ENCODE results near the gene GCGR.

The GCGR gene

DNA sequence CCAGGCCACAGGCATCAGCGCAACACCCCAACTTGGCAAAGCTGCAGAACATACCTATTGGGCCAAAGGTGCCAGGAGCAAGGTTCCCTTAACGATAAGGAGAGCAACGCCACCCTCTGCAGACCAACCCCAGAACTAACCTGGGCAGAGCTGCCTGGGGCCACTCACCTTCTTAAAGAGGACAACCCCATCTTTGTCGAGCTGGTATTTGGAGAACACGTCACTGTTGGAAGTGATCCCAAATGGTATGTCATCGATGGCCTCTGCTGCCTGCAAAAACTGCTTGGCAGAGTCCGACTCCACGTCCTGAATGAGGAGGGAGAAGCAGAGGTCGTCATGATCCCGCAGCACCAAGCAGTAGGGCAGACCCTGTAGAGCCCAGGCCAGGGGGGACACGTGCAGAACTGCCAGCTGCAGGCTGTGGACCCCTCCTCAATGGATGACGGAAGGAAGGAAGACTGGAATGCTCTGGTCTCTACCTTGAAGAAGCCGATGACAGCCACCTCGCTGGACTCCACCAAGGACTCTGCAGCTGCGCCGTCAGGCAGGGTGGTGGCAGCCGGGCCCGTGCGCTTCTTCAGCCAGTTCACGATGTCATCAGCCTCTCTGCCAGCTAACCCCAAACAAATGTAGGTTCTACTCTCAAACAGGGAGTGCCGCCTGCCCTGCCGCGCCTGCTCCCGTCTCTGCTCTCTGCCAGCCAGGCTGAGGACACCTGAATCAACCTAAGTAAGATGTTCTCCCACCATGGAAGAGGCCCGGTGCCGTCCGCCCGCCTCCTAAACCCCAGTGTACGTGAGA lies 51.2 kb downstream of the GCGR start:
- no peaks in the 10 kb centered on the region for H3K9me3 ChIP-seq (ENCODE audit: insufficient read depth, low read length, severe bottlenecking)
- DNase-seq (no peak), ATAC-seq (ENCODE audit: insufficient read depth, low read depth) (no peak)
- H3K27me3 ChIP-seq (ENCODE audit: insufficient read depth, low read length, poor library complexity): no peaks in the 10 kb centered on the region
- TF ChIP-seq, protein P1, sequence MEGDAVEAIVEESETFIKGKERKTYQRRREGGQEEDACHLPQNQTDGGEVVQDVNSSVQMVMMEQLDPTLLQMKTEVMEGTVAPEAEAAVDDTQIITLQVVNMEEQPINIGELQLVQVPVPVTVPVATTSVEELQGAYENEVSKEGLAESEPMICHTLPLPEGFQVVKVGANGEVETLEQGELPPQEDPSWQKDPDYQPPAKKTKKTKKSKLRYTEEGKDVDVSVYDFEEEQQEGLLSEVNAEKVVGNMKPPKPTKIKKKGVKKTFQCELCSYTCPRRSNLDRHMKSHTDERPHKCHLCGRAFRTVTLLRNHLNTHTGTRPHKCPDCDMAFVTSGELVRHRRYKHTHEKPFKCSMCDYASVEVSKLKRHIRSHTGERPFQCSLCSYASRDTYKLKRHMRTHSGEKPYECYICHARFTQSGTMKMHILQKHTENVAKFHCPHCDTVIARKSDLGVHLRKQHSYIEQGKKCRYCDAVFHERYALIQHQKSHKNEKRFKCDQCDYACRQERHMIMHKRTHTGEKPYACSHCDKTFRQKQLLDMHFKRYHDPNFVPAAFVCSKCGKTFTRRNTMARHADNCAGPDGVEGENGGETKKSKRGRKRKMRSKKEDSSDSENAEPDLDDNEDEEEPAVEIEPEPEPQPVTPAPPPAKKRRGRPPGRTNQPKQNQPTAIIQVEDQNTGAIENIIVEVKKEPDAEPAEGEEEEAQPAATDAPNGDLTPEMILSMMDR (IDR thresholded peaks at IDR 0.05; ENCODE audit: borderline replicate concordance, extremely low read depth, low read length, poor library complexity, severe bottlenecking): peak; percentile 36
- no peak for TF ChIP-seq EZH2 (IDR thresholded peaks at IDR 0.05; ENCODE audit: borderline replicate concordance, low read depth, low read length, severe bottlenecking)
- H3K79me2 ChIP-seq (ENCODE audit: insufficient read depth, low read length): peaks cover 84% of the 10 kb centered on the region
- H2AFZ ChIP-seq (ENCODE audit: low read depth, low read length): no peak overlapping the region
- peaks cover 84% of the 10 kb centered on the region for H3K36me3 ChIP-seq (ENCODE audit: insufficient read depth, low read length)
- peaks cover 32% of the 10 kb centered on the region for H3K4me1 ChIP-seq (ENCODE audit: insufficient read depth, low read length)
- H3K4me2 ChIP-seq (ENCODE audit: insufficient read depth, low read length): no peak overlapping the region
- no peak overlapping the region for H3K27ac ChIP-seq (ENCODE audit: low read length)
- H4K20me1 ChIP-seq (ENCODE audit: insufficient read depth, low read length): peaks cover 55% of the 10 kb centered on the region
- no peak overlapping the region for H3K9ac ChIP-seq (ENCODE audit: low read depth, low read length)
- H3K4me3 ChIP-seq (ENCODE audit: low read depth in 1 of 2, low read length in 2 of 2): no peak overlapping the region

DNA sequence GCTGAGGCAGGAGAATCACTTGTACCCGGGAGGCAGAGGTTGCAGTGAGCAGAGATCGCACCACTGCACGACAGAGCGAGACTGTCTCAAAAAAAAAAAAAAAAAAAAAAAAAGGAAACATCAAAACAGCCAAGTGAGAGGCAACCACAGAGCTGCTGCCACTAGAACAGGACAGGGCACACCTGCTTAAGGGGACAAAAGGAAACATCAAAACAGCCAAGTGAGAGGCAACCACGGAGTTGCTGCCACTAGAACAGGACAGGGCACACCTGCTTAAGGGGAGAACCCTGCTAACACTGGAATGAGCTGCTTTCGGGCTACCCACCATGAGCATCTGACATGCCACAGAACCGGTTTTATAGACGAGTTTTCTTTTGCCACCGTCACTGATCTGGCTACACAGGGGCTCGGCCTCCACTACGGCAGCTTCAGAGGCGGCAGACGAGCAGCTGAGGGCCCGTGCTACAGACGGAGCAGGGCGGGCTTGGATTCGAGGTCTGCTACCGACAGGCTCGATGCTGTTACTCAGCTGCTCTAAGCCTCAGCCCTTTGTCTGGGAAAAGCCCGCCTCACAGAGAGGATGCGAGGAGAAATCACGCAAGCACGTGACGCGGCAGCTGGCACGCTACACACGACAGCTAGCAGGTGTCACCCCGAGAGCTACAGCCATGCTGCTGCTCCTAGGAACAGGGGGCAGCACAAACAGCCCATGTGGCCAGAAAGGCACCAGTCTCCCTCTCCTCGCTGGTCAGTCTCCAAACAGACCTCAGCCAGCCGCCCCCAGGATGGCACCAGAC lies 54.4 kb downstream of the GCGR start:
- peak overlapping the region; percentile 98 for H3K4me2 ChIP-seq (ENCODE audit: insufficient read depth, low read length)
- peak overlapping the region; percentile 82 for H3K9ac ChIP-seq (ENCODE audit: low read depth, low read length)
- H3K27me3 ChIP-seq (ENCODE audit: insufficient read depth, low read length, poor library complexity): peaks cover 3% of the 10 kb centered on the region
- peaks cover 53% of the 10 kb centered on the region for H3K4me1 ChIP-seq (ENCODE audit: insufficient read depth, low read length)
- peaks cover 68% of the 10 kb centered on the region for H3K36me3 ChIP-seq (ENCODE audit: insufficient read depth, low read length)
- no peak overlapping the region for H2AFZ ChIP-seq (ENCODE audit: low read depth, low read length)
- TF ChIP-seq EZH2 (IDR thresholded peaks at IDR 0.05; ENCODE audit: borderline replicate concordance, low read depth, low read length, severe bottlenecking): no peak
- TF ChIP-seq, protein P1 (IDR thresholded peaks at IDR 0.05; ENCODE audit: borderline replicate concordance, extremely low read depth, low read length, poor library complexity, severe bottlenecking): no peak
- no peak for ATAC-seq (ENCODE audit: insufficient read depth, low read depth)
- DNase-seq: peak; percentile 53
- H3K4me3 ChIP-seq (ENCODE audit: low read depth in 1 of 2, low read length in 2 of 2): peak overlapping the region; percentile 79 to 91; a peak in 3 of 4 replicates
- peak overlapping the region; percentile 94 for H3K27ac ChIP-seq (ENCODE audit: low read length)
- peaks cover 89% of the 10 kb centered on the region for H3K79me2 ChIP-seq (ENCODE audit: insufficient read depth, low read length)
- no peaks in the 10 kb centered on the region for H3K9me3 ChIP-seq (ENCODE audit: insufficient read depth, low read length, severe bottlenecking)
- H4K20me1 ChIP-seq (ENCODE audit: insufficient read depth, low read length): peaks cover 46% of the 10 kb centered on the region

DNA sequence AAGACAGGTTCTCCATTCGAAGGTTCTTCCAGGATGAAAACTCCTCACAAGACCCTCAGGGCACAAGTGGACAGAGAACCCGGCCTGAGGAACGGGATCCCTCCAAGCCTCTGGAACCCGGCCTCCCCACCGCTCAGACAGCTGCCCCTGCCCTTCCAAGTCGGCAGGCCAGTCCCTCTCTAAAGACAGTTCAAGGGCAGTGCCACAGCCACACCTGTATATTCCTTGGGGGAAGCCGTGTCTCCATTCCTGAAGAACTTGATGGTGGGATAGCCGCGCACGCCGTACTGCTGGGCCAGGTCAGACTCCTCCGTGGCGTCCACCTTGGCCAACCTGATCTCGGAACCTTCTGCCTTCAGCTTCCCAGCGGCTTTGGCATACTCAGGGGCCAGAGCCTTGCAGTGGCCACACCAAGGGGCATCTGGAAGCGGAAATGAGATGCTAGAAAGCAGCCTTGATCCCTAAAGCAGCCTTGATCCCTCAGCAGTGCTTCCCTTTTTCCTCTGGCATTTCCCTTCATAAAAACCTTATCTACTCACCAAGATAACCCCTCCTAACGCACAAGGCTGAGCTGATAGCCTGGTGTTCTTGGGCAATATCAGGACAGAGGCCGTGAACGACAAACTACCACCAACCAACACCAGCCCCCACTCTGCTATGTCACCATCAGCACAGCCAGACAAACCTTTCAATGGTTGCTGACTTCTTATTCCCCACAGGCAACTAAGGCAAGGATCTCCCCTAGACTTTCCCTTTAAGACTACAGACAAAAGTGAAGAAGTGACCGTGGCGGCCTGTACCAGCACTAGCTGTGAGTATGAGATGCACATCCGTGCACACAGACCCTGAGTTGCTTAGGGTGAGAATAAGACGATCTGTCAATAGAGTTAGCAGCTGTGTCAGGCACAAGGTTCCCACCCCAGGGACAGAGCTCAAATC lies 55.3 kb downstream of the GCGR start:
- Histone ChIP-seq H3K79me2 (ENCODE audit: insufficient read depth, low read length) (peaks cover 91% of the 10 kb centered on the region), H4K20me1 (ENCODE audit: insufficient read depth, low read length) (peaks cover 49% of the 10 kb centered on the region), H3K4me3 (ENCODE audit: low read depth in 1 of 2, low read length in 2 of 2) (peak overlapping the region; percentile 79 to 91), H3K27ac (ENCODE audit: low read length) (peak overlapping the region; percentile 94), H3K27me3 (ENCODE audit: insufficient read depth, low read length, poor library complexity) (peaks cover 3% of the 10 kb centered on the region), H3K36me3 (ENCODE audit: insufficient read depth, low read length) (peaks cover 68% of the 10 kb centered on the region), H3K9me3 (ENCODE audit: insufficient read depth, low read length, severe bottlenecking) (no peaks in the 10 kb centered on the region), H3K9ac (ENCODE audit: low read depth, low read length) (peak overlapping the region; percentile 82), H2AFZ (ENCODE audit: low read depth, low read length) (0 out of 2 replicates have a peak overlapping the region, but pooled peaks have one; percentile 84), H3K4me2 (ENCODE audit: insufficient read depth, low read length) (peak overlapping the region; percentile 98), H3K4me1 (ENCODE audit: insufficient read depth, low read length) (peaks cover 54% of the 10 kb centered on the region)
- TF ChIP-seq, protein P1 (IDR thresholded peaks at IDR 0.05; ENCODE audit: borderline replicate concordance, extremely low read depth, low read length, poor library complexity, severe bottlenecking): peak; percentile 2
- TF ChIP-seq EZH2 (IDR thresholded peaks at IDR 0.05; ENCODE audit: borderline replicate concordance, low read depth, low read length, severe bottlenecking): no peak
- ATAC-seq (ENCODE audit: insufficient read depth, low read depth) (no peak), DNase-seq (no peak)
